AG09309 (cell line): ENCODE measurements around the gene PI4KA.
"Not testable (repeated sequence)": the region's sequence is repeated elsewhere in the genome, so short reads cannot be mapped to it uniquely, and the experiment has no call there.

Experiments
- DNase-seq: peaks from one replicate; pipeline ENCODE4 v3.0.0-alpha.2; 2010; ENCODE audit warnings: low read depth
- H3K4me3 ChIP-seq: 2 replicates; pipeline ENCODE4 v1.5.1; 2011; ENCODE audit warnings: mild to moderate bottlenecking, low read depth, low read length, moderate library complexity; ENCODE audit not compliant: control insufficient read depth
- CTCF ChIP-seq: IDR thresholded peaks from 2 replicates; pipeline ENCODE4 v1.5.1; 2011; ENCODE audit warnings: mild to moderate bottlenecking, low read depth, low read length, inconsistent platforms; ENCODE audit not compliant: insufficient read depth, control insufficient read depth; ENCODE audit errors: missing control alignments

Gene PI4KA

DNA sequence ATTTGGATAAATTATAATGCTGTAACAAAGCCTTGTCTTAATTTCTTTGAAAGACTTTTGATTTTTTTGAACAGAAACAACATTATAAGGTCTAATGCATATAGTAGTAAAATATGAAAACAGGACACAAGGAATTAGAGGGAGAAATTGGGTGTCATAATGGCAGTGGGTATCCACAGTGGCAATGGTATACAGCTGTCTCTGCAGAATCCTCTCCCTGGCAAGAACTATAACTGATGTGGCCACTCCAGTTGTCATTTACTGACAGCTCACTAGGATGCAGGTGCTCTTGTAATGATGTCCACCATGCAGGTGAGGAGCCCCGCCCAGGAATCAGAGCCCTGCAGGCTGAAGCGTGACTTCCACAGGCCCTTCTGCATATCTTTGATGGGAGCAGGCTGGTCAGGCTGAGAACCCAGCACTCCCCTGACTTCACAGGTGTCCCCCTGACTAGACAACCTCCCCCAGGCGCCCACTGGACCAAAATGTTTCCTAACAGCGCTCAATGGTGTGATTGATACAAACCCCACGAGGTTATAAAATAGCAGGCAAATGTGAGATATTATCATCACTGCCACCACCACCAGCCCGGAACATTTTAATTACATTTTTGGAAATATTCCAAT is 117.5 kb downstream of the PI4KA start:
- no peak for TF ChIP-seq CTCF
- DNase-seq, result no peak
- no peak overlapping the region for H3K4me3 ChIP-seq

DNA sequence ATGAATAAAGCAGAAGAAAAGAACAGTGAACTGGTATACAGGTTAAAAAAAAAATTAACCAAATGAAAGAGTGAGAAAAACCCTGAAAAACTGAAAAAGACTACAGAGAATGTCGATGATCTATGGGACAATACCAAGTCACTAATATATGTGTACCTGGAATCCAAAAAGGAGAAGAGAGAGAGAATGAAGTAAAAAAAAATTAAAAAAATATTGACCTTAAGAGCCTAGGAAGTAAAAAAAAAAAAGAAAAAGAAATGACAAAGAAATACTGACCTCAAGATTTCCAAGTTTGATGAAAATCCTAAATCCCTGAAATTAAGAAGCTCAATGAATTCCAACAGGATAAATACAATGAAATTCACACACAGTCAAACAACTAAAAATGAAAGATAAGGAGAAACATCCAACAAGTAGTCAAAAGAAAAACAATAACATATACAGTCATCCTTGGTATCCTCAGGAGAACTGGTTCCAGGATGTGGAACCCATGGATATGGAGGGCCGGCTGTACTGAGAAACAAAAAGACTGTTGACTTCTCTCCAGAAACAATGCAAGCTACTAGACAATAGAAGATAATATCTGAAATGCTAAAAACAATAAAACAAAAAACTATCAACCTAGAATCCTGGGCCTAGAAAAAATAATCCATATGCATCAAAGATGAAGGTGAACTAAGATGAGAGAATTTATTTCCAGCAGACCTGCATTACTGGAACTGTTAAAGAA is 118.2 kb downstream of the PI4KA start:
- TF ChIP-seq CTCF, result no peak
- DNase-seq, result no peak
- H3K4me3 ChIP-seq, result no peak overlapping the region

- H3K4me3 ChIP-seq, result no peak overlapping the region
- no peak for DNase-seq
- no peak for TF ChIP-seq CTCF
Measured at GRCh38 chr22:20738394-20739089, 120.1 kb downstream of the PI4KA start.

DNA sequence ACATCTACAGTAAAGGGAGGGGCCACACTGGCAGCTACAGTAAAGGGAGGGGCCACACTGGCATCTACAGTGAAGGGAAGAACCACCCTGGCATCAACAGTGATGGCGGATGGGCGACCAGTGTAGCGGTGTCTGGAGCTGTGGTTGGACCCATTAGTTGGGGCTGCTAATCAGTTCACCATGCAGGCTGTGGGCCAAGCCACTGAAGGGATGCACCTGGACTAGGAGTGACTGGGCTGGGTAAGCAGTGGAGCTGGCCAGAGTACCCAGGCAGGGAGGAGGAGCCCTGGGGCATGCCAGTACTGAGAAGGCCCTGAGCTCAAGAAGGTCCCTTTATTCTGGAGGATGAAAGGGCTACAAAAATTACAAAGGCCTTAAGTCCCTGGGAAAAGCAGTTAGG is 121.7 kb downstream of the PI4KA start:
- H3K4me3 ChIP-seq, DNase-seq: not testable (repeated sequence)

GRCh38 chr22:20735356-20736162 is 123.1 kb downstream of the PI4KA start:
- not testable (repeated sequence) for DNase-seq, H3K4me3 ChIP-seq

DNA sequence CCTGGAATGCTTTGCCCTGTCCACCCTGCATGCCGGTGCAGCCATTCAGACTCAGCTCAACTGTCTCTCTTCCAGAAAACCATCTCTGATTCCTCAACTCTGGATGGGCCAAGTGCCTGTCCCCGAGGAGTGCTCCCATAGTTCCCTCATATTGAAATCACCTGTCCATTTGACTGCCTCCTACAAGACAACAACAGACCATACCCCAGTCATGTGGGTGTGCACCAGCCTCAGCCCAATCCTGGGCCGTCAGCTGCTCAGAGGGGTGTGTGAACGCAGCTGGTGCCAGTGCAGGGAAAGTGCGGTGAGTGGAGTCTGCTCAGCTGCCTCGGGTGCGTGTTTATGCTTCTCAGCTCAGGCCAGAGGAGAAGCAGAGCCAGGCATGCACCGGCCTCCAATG is 126.2 kb downstream of the PI4KA start:
- not testable (repeated sequence) for DNase-seq, H3K4me3 ChIP-seq

DNA sequence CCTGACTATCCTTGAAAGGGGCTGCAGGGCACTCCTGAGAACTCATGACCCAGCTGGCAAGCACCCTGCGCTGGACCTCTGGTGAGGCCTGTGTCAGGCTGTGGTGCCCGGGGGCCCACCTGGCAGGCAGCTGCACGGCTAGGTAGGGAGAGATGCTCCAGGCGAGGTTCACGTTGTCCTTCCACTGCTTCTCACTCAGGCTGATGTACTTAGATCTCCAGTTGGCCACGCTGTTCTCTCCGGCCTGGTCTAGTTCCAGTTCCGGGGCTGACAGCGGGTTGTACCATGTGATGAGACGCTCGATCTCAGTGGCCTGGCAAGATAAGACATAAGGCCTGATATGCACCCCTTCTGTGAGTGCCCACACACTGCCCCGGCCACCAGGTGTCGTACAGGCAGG is 129.4 kb downstream of the PI4KA start:
- no peak for TF ChIP-seq CTCF
- H3K4me3 ChIP-seq, result no peak overlapping the region
- DNase-seq, result no peak
